Heart left ventricle (tissue), 13 donors: Measurements from ENCODE around the gene DSCAM.

Experiments used
- CTCF ChIP-seq, 12 donors: fragments of 200-600 bp; sonication (generic) in 4 of 12; IDR thresholded peaks; one replicate each; pipeline versions ENCODE4 v1.5.0 to v1.8.0; 2018 to 2022; ENCODE audit warnings: antibody characterized with exemption in 12 of 12, mild to moderate bottlenecking in 5 of 12
- POLR2A ChIP-seq, 2 donors: fragments of 450-650 bp; IDR thresholded peaks; one replicate each; pipeline ENCODE4 v1.6.1; 2017; ENCODE audit warnings: antibody characterized with exemption in 2 of 2, mild to moderate bottlenecking in 2 of 2, moderate library complexity in 2 of 2
- donor health status: ischemic (EF 13 %, LVEDD 7.1; RV severe dilation, severe dysfunction).
- donor health status: DM: no; HTN: yes; CAD: no.
- donor health status: DM: no; HTN: no; CAD: no.
- donor health status: ischemic (EF 25% LVEDD 6.9; RV normal size, moderate dysfunction).
- donor health status: ischemic (EF 25% LVEDD 5.7; RV mildly dilated, moderate dysfunction).
- donor health status: ischemic (EF 35%, LVEDD 5.7; RV mildly dilated, moderate dysfunction).
- donor health status: nonischemic (EF 11% LVEDD 7.7; RV severe dilation, severe dysfunction).
- donor health status: DM: yes; HTN: yes; CAD: no.
- donor health status: PGD.
- donor health status: ischemic (EF 29% LVEDD 5.4; RV normal size, mild dysfunction).
- donor health status: nonischemic (EF 23%, LVEDD 6.1; RV moderate dilation, normal function).

GRCh38 chr21:40227096-40227495 is 619.9 kb downstream of the DSCAM start:
- TF ChIP-seq CTCF (IDR thresholded peaks at IDR 0.05) (no peak), POLR2A (IDR thresholded peaks at IDR 0.05) (no peak)
